HPDE6-E6E7 (cell line): ENCODE measurements around the gene SORL1.
A peak's percentile ranks its signal among the peaks of the same experiment; 100 is the strongest.
"Not testable (repeated sequence)": the region's sequence is repeated elsewhere in the genome, so short reads cannot be mapped to it uniquely, and the experiment has no call there.

Experiments
- DNase-seq: peaks from one replicate; pipeline ENCODE4 v3.0.0; 2011; ENCODE audit warnings: missing footprints; ENCODE audit errors: extremely low spot score

Gene SORL1

DNA sequence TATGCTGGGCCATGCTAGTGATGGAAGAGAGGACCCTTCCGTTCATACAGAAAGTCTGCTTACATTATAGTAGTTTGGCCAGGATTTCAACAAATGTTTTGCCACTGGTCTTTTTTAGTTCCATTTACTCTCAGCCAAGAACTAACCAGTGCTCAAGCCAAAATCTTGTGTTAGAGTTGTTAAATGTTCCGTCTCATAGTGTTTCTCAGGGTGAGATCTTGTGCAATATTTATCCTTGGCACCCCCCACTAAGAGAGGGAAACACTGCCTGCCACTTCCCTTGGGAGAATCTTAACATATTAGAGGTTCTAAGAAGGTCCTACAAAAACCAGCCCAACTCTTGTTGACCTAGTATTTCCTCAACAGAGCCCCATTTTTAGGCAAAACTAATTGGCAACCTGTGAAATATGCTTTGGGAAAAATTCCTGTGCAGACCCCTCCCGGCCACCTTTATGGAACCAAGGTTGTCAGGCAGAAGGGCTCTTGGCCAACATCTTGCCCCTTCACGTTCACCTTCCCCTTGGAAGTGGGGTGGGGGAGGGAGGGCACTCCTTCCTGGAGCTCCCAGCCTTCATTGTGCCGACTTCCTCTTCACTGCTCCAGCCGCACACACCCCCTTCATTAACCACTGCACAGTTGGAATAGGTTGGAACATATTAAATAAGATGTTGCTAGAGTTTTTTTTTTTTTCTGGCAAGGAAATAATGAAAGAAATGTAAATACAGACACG lies 173.8 kb downstream of the SORL1 start:
- no peak for DNase-seq

DNA sequence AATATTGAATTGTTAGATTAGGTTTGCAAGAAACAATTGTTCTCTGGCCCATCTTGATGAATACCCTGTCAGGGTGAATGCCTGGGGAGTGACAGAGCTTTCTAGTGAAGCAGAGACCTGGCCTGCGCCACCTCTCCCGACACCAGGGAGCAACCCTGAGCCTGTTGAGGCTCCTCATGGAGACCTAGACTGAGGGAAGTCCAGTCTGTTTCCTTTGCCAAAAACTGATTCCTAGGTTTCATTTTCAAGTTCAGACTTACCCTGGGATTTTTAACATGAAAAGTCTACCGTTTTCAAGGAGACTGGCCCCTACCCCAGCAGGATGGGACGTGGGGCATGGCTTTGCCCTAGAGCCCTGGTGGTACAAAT lies 174.4 kb downstream of the SORL1 start:
- no peak for DNase-seq

DNA sequence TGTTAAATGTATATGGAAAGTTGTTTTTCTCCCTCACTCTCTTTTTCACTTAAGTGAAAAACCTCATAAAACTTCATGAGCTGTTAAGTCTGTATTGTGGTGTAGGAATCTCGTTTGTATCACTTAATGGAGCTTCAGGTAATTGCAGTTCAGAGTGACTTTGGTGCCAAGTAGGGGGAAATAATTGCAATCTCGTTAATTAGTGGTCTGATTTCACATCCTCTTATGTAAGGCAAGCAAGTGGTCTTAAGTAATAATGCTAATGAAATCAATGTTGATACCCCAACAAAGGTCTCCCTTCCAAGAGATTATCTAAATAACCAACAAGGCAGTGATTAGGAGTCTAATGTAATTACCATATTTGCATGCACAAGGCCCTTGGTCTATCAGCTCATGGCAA lies 174.9 kb downstream of the SORL1 start:
- DNase-seq, result no peak

DNA sequence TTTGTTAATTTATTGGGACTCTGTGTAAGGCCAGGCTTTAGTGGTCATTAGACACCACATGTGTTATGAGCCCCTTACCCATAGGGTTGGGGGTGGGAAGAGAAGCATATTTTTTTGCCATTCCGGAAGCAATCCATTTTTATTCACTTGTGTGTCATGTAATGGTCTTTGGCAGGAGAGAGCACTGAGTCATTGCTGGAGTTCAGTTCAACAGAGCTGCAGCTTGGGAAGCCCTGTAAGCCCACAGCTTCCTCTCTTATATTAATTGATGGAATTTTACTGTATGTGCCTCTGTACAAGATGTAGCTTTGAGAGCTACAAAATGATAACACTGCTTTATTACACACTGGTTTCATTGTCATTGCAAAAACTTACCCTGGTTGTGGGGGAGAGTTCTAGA lies 177.9 kb downstream of the SORL1 start:
- no peak for DNase-seq

DNA sequence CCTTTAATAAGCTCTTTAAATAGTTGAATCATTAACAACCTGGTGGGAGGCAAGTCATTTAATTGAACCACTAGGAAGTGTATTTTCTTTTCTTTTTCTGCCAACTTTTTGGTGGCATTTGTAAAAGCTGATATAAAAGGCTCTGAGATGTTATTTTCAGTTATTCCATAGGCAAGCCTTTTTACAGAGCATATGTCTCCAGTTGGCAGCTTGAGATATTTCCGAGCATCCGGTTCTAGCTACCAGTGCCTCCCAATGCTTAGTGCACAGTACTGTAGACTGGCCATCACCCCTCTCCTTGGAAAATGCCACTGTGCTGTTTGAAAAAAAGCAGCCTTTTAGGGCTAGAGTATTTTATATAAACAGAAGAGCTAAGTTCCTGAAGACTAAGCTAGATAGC lies 179.3 kb downstream of the SORL1 start:
- DNase-seq, result no peak

DNA sequence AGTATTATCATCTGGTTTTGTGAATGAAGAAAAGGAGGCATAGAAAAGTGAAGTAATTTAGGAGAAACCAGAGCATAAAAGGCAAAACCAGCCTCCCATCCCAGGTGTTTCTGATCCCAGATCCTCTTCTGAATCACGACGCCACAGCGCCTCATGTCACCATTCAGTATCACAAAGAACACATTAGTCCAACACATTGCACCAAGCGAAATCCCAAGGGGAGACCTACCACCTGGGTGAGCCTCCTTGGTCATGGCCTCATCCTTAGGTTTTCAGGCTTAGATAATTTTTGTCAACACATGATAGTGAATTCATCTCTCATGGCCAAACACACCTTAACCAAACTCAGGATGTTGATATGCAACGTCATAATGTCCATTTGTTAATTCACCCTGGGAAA lies 182.2 kb downstream of the SORL1 start:
- no peak for DNase-seq

DNA sequence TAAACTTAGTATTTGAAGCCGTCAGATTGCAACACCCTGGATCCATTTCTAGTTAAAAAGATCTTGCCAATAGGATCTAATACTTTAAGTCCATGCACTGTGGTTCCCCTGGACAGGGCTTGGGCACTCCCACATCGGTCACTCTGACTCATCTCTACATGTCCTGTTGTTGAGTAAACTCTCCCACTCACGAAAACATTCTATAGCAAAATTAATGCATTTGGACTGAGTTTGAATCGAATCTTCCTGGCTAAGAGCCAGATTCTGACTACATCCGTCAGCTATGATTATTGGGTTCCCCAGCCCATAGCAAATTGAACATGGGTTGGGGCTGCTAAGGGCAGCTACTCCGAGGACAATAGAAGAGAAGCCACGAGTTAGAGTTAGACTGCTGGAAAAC lies 182.8 kb downstream of the SORL1 start:
- DNase-seq, result peak; percentile 35

DNA sequence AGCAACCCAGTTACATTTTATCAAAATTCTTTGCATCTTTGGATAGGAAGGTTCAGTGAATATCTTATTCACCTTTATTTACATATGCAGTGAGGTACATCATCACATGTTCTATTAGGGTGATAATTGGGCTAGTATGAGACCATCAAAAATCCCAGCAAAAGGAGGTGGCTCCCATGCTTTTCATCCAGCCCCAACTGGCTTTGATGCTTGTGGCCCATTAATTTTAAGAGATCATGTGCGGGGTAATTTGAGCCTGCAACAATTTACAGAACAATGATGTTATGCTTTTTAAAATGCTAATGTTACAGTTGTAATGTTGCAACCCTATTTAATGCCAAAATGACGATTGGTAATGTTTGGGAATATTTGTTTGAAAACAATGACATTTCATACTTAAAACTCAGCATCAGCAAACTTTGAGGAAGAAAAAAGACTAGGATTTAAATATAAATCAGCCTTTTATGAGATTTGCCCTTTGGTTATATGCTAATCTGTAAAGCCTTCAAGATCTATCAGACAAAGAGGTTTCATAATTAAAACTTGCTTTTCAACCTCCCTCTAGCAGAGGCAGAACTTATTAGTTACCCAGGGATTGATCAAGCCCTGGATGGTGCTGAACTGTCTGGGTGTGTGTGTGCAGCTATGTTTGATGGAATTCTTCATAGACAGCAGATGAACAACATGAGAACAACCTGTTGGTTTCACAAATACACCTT lies 184.1 kb downstream of the SORL1 start:
- no peak for DNase-seq

DNA sequence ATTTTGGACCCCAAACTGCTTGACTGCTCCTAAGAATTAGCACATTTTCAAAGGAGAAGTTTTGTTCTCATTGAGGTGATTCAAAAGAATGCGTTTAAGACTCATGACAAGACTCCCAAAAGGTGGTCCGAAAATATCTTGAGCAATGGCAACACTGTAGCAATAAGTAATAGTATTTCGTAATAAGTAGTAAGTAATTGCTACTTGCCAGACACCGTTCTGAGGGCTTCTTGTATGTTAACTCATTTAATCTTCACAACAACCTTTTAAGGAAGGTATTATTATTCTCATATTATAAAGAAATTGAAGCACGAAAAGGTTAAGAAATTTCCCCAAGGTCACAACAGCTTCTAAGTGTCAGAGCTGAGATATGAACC lies 184.7 kb downstream of the SORL1 start:
- DNase-seq, result no peak

DNA sequence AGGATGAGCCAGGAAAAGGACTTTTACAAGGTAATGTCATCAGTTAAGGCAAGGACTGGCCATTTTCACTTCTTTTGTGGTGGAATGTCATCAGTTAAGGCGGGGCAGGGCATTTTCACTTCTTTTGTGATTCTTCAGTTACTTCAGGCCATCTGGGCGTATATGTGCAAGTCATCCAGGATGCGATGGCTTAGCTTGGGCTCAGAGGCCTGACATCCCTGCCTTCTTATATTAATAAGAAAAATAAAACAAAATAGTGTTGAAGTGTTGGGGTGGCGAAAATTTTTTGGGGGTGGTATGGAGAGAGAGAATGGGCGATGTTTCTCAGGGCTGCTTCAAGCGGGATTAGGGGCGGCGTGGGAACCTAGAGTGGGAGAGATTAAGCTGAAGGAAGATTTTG lies 185.5 kb downstream of the SORL1 start:
- DNase-seq, result not testable (repeated sequence)

DNA sequence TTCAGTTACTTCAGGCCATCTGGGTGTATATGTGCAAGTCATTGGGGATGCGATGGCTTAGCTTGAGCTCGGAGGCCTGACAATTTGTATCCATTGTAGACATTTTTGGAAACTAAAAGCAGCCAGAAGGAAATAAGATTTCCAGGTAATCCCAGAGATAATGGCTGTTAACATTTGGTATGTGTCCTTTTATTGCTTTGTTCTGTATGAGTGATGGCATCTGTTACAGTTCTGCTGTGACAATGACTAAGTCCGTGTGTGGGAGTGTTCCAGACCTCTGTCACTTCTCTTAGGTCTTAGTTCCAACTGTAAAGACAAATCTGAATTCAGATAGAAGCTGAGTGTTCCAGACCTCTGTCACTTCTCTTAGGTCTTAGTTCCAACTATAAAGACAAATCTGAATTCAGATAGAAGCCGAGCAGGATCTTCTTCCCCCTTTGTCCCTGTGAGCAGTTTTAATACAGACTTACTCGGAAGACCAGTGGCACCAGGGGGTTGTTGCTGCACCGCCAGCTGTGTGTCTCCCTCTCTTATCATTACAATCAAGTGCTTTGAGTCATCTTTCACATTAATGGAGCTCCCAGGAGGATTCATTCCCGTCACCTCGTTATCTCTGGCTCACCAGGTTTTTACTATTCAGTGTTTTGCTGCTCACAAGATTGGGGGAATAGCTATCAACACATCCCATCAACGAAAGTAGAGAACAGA lies 191.5 kb downstream of the SORL1 start:
- no peak for DNase-seq

DNA sequence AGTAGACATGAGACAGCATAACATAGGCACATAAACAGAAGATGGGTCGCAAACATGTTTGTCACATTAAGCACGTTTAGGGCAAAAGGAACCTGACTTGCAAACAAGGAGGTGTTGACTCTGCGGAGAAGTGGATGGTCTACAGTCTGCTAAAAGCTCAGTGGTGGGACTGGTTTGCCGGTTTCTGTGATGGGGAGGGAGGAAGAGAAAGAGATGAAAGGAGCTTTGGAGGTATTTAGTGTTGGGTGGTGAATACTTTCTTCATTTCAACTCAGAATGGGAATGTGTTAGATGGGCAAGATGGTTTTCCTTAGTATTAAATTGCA lies 192.0 kb downstream of the SORL1 start:
- no peak for DNase-seq

DNA sequence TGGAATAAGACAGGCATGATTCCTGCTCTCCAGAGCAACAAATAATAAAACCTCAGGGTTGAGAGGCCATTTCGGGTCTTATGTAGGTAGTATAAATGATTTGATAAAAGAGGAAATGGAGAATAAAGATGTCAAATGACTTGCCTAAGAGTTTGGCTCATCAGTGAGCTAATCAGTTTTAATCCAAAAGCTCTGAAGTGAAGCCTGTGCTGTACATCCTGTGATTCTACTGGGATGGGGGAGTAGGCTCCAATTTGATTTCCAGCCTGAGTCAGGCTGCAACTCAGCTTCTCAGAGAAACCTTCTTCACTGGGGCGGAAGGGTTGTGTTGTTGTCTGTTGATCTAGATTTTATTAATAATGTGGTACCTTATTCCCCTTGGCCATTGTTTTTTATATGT lies 192.9 kb downstream of the SORL1 start:
- DNase-seq, result no peak

DNA sequence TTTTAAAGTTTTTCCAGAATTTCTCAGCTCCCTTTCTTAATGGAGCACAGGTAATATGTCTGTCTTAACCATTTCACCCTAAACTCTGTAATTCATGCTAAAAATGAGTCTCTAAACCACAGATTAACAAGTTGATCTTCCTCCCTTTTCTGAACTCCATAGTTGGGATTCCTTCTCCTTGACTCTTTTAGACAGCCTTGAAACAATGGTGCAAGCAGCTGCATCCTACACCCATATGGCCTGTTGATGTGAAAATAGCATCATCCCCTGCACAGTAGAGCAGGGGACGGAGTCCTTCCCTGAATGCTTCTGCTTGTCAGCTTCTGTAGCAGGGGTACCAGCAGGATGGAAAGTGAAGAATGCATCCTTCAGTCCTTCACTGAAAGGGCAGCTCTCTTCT lies 193.5 kb downstream of the SORL1 start:
- DNase-seq, result no peak

DNA sequence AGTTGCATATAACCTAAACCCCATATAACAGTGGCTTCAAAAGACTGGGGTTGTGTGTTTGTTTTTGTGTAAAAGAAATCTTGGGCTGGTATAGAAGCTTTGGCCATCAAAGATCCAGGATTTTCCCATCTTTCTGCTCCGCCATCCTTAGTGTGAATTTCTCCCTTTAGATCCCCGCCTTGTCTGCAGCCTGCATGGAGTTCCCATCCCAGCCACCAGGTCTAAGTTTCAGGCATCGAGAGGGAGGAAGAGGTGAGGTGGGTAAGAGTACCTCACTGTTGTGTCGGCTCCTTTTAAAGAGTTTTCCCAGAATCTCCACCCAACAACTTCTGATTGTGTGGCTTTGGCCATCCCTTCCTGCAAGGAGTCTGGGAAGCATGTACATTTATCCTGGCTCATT lies 196.2 kb downstream of the SORL1 start:
- no peak for DNase-seq

DNA sequence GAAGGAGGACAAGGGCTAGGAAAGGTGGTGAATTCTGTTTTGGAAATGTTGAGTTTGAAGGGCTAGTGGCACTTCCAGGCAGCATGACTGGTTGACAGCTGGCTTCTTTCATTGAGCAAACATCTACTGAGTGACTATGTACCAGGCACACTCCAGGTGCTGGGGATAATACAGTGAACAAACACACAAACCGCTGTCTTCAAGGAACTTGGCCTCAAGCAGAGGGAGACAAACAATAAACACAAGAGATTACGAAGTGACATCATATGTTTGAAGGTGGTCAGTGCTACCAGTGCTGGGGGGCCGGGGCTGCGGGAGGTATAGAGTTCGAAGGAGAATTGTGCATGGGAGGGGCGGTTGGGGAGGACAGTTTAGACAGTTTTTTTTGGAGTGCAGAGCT lies 197.7 kb downstream of the SORL1 start:
- no peak for DNase-seq

DNA sequence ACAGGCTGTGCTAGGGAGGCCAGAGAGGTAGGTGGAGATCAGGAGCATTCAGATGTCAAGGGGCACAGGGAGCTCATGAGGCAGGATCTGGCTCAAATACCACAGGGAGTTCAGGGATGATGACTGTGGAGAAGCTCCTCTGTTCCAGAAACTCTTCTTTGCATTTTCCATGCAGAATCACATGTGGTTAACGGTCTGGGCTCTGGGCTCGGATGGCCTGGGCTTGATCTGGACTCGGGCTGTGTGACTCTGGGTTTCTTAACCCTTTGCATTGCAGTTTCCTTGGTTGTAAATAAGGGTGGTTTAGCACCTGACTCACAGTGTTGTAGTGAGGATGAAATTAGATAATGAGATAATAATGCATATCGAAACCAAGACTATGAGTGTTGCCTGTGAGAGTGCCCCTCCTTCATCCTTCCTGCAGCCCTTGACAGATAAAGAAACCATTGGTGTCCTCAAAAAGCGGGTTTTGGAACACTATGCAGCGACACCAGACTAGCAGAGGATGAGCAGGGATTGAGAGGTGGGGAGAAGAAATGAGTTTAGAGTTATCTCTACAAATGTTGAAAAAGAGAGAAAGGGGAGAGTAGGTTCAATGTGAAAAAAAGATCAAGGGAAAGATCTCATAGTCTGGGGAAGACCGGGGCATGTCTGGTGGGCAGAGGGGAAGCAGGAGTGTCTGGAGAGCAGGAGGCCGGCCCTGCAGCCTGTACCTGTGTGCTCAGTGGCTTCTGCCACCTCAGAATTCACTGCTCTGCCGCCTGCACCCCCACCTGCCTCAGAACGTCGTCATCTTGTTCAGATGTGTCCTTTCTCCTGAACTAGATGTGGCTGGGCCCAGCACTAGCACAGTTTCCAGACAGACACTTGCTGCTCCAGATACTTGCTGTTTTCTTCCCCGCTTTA lies 198.5 kb downstream of the SORL1 start:
- no peak for DNase-seq

DNA sequence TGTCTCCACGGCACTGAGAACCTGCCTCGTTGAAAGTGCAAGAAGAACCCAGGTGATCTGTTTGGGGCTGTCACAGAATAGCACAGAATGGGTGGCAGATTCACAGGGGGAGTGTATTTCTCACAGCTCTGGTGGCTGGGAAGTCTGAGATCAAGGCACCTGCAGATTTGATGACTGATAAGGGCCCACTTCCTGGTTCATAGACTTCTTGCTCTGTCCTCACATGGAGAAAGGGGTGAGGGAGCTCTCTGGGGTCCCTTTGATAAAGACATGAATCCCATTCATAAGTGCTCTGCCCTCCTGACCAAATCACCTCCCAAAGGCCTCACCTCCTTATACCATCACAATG lies 199.1 kb downstream of the SORL1 start:
- DNase-seq, result no peak

DNA sequence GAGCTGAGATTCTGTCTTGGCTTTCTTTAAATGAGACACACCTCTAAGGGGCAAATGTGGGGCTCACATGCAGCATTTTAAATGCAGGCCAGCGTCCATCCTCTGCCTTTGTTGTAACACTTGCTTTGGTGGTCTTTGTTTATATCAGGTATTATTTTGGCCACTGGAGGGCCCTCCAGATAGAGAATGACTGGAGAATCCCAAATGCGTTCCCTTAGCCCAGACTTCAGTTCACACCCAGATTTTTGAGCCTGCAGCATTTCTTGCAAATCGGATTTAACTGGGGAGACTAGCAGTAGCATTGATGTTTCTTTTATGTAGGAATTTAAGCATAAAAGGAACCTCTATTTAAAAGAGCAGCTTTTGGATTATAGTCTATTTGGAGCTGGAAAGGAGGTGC lies 200.9 kb downstream of the SORL1 start:
- DNase-seq, result no peak

DNA sequence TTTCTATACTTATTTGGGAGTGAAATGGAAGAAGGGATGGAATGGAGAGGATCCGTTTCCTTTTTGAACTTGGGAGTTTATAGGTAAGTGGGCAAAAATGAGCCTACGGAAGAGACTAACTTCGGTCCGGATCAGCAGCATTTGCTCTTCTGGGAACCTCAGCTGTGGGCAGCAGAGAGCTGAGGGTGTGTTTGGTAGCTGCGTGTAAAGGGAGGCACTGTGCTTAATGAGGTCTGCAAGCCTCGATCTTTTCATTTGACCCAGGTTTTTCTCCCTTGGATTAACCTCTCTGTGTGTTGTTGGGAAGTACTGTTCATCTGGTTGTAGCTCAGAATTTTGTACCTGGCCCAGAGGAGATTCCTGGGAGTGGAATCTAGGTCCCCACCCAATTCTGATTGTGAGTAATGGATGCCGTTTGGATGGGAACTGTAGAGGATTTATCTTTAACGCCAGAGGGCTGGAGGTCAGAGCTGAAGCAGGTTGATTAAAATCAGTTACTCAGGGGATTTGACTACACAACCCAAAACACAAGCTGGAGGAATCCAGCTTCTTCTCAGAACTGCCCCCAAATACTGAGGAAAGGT lies 202.2 kb downstream of the SORL1 start:
- no peak for DNase-seq

DNA sequence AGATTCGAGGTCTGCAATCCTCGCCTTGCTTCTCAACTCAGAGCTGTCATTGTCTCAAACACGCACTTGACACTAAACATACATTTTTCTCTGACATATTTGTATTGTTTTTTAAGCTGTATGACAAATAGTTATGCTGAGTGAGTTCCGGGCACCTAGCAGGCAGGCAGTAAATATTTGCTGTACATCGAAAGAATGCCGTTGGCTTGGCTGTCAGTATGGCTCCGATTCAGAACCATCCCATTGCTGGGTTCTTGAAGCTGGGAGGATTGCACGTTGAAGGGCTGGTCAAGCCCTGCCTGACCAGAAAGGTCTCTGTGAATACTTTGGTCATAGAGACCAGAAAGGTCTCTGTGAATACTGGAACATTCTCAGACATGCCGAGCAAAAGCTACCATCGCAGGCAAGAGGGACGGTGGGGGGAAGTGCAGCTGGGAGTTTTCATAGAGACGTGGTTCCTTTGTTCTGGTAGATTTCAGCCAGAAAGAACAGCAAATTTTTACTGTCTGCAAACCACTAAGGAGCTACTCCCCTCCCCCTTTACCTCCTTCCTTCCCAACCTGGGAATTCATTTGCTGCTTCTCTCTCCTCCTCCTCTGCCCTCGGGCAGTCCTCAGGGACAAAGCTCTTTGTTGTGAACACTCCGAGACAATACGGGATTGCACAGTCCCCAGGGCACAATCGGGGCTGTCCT lies 202.9 kb downstream of the SORL1 start:
- DNase-seq, result no peak
